Activated CD4-positive, alpha-beta T cell treated with anti-CD3 and anti-CD28 coated beads, Interleukin-10, Interleukin-2, amounts not matched to agents 100 ng/mL and 50 ng/mL, durations not matched to agents 16 hours and 8 hours (primary cell): Measurements from ENCODE around the gene C16orf54.
"Not testable (repeated sequence)": the region's sequence is repeated elsewhere in the genome, so short reads cannot be mapped to it uniquely, and the experiment has no call there.

Source experiments
- DNase-seq: peaks from one replicate; pipeline ENCODE4 v3.0.0-alpha.2; 2020

The C16orf54 gene

DNA sequence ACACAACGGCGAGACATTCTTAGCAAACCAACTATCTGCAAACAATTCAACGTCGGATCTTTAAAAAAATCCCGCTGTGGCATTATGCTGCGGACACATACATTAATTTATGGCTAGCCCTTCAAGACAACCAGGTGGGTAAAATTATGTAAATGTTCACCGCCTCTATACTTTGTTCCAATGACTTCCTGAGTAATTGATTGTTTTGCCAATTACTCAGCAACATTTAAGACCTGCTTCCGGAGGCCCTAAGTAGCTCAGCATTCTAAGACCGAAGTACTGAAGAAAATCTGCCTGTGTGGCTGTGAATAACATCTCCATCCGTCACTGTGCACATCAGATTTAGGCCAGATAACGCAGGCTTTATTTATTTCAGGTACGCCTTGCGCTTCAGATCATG lies 43.5 kb downstream of the C16orf54 start:
- DNase-seq = peak; percentile 49

DNA sequence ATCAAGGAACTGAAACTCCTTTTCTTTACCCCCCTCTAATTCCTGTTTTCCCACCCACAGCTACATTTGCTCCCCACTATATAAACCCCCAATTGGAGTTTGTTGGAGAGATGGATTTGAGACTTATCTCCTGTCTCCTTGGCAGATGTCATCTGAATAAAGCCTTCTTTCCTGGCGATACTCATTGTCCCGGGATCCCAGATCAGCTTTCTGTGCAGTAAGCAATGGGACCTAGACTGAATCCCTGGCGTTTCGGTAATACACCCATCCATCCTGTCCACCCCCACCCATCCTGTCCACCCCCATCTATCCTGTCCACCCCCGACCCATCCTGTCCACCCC lies 44.6 kb downstream of the C16orf54 start:
- DNase-seq = no peak

DNA sequence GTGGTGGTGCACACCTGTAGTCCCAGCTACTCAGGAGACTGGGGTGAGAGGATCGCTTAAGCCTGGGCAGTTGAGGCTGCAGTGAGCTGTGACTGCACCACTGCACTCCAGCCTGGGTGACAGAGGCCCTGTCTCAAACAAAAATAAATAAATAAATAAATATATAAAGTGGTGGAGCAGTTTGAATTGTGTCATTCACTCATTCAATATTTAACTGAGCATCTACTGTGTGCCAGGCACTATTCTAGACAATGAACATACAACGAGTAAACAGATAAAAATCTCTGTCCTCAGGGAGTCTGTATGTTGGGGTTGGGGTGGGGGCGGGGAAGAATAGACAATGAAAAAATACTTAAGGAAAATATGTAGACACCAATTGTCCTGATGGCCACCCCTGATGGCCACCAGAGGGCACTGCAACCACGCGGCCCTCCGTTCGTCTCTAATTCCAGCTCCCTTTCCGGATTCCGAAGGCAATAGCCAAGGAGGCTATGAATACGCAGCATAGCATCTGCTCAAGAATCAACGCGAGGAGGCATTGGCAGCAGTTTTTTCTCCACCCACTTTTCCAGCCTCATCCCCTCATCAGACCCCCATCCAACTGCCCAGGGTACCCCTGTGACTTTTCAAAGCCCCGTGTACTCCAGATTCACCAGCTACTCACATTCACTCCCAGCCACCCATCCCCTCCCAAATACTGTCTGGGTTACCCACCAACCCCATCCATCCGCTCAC lies 45.4 kb downstream of the C16orf54 start:
- DNase-seq = peak; percentile 82

DNA sequence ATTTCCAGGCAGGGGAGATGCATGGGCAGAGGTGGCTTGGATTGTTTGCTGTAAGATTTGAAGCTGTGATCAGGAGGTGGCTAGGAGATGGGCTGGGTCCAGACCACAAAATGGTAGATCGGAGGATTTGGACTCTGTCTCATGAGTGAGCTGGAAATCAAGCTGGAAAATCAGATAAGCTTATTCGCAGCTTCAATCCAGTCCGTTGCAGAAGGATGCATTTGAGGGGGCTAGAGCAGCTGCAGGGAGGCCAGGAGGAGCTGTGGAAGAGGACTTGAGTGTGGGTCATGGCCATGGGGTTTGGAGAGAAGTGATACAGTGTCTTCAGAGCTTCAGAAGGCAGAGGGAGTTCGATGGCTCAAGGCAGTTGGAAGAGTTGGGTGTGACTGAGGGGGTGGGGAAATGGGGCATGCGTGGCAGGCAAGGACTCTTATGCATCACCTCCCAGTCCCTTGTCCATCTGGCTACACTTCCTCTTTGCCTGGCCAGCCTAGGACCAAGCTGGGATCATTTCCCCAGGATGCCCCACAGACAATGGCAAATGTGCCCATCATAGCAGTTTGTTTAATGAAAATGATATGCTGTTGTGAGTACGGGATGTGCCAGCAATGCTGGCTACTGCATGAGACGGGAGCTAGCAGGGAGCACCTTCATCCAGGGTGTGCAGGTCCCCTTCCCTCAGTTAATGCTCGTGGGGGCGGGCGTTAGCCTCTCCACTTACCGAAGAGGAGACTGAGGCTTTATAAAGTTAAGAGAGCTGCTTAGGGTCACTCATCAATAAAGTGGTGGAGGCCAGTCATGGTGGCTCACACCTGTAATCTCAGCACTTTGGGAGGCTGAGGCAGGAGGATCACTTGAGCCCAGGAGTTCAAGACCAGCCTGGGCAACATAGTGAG lies 46.2 kb downstream of the C16orf54 start:
- no peak for DNase-seq

DNA sequence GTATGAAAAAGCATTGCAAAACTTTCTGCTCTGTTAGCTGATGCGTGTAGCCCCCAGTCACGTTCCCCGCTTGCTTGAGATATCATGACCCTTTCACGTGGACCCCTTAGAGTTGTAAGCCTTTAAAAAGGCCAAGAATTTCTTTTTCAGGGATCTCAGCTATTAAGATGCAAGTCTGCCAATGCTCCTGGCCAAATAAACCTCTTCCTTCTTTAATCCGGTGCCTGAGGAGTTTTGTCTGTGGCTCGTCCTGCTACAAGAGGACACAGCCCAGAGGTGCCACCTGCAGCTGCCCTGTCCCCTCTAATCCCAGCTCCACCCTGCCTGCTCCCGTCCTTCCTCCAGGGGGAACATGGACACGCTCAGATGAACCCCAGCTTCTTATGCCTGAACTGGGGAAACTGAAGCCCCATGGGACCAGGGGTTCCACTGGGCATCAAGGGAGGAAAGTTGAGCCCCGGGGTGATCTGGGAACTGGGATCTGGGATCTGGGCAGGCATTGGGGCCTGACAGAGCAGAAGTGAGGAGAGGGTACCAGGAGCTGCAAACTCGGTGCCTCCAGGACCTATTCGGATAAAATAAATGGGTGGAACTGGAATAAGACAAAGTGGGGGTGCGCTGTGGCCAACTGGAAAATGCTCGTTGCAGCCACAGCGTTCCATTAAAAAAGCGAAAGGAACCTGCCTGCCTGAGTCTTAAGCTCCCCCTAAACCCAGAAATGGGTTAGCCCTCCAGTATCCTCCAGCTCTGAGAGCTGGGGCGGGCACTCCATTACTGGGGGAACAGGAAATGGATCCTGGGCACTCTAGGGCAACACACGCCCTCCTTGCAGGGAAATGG lies 47.1 kb downstream of the C16orf54 start:
- DNase-seq = no peak

DNA sequence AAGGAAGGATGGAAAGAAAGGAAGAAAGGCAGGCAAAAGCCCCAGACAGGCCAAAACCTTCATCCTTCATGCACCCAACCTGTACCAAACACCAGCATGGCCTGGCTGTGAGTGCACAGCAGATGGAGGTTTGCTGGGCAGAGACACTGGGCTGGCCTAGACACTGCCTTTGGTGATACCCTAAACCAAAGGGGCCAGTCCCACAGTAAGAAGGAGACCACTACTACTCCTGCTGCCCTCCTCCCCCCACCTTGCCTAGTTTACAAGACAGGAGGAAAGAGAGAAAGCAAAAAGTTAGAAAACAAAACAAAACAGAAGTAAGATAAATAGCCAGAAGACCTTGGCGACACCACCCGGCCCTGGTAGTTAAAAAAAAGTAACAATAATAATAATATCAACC lies 47.7 kb downstream of the C16orf54 start:
- no peak for DNase-seq

DNA sequence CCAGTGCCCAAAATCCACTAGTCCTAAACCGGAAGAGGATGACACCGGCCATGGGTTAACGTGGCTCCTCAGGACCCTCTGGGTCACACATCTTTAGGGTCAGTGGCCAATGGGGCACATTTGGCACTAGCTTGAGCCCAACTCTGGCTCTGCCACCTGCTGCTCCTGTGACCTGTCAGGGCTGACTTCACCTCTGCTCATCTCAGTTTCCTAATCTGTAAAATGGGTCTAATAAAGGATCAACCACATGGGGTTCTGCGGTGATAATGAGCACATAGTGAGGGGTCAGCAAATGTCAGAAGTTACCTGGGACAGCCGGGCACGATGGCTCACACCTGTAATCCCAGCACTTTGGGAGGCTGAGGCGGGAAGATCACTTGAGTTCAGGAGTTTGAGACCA lies 48.4 kb downstream of the C16orf54 start:
- DNase-seq = no peak

DNA sequence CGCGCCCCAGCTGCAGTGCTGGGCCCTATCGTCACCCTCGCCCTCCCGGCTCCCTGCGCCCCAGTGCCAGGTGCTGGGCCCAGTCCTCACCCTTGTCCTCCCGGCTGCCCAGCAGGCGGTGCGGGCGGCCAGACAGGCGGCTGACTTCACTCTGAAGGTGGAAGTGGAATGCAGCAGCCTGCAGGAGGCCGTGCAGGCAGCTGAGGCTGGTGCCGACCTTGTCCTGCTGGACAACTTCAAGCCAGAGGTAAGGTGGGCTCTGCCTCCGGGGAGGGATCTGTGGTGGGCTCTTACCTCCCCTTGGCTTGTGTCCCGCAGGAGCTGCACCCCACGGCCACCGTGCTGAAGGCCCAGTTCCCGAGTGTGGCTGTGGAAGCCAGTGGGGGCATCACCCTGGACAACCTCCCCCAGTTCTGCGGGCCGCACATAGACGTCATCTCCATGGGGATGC lies 48.9 kb downstream of the C16orf54 start:
- DNase-seq = no peak

DNA sequence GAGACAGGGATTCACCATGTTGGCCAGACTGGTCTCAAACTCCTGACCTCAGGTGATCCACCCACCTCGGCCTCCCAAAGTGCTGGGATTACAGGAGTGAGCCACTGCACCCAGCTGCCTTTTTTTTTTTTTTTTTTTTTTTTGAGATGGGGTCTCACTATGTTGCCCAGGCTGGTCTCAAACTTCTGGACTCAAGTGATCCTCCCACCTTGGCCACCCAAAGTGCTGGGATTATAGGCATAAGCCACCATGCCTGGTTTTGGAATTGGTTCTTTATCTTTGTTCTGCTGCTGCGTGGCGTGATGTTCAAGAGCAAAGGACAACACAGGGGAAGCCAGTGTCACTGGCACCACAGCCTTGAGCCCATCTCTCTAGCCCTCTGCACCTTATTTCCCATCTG lies 50.1 kb downstream of the C16orf54 start:
- DNase-seq = not testable (repeated sequence)

DNA sequence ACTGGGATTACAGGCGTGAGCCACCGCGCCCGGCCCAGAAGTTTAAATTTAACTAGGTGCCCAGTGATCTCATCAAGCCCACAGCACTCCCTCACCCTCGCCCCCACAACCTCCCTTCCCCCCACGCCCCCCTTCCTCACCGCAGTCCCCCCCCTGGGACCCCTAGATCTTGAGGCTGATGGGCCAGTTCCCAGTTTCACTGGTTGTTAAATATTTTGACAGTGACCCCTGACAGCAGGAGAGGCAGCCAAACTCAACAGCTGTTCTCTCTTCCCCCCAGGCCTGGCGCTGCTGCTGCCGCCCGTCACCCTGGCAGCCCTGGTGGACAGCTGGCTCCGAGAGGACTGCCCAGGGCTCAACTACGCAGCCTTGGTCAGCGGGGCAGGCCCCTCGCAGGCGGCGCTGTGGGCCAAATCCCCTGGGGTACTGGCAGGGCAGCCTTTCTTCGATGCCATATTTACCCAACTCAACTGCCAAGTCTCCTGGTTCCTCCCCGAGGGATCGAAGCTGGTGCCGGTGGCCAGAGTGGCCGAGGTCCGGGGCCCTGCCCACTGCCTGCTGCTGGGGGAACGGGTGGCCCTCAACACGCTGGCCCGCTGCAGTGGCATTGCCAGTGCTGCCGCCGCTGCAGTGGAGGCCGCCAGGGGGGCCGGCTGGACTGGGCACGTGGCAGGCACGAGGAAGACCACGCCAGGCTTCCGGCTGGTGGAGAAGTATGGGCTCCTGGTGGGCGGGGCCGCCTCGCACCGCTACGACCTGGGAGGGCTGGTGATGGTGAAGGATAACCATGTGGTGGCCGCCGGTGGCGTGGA lies 51.2 kb downstream of the C16orf54 start:
- no peak for DNase-seq

DNA sequence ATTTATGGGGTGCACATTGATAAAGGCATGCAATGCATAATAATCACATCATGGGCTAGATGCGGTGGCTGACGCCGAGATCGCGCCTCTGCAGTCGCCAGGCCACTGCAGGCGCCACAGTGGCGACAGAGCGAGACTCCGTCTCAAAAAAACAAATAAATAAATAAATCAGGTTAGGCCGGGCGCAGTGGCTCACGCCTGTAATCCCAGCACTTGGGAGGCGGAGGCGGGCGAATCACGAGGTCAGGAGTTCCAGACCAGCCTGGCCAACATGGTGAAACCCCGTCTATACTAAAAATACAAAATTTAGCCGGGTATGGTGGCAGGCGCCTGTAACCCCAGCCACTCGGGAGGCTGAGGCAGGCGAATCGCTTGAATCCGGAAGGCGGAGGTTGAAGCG lies 53.2 kb downstream of the C16orf54 start:
- DNase-seq = not testable (repeated sequence)
